Stimulated activated CD8-positive, alpha-beta memory T cell treated with anti-CD3 and anti-CD28 coated beads, Interleukin-12 subunit alpha, Interleukin-12 subunit beta, amount 100 ng/mL, for 1 hour (primary cell): ENCODE data around the gene DAZAP2.
"Not testable (repeated sequence)": the region's sequence is repeated elsewhere in the genome, so short reads cannot be mapped to it uniquely, and the experiment has no call there.

ENCODE experiments used
- DNase-seq: peaks from one replicate; pipeline ENCODE4 v3.0.0-alpha.2; 2020; ENCODE audit warnings: low read depth

DAZAP2 gene

GRCh38 chr12:51247523-51248206, 9.0 kb downstream of the DAZAP2 start:
- DNase-seq = no peak

GRCh38 chr12:51253276-51253675, 14.7 kb downstream of the DAZAP2 start:
- DNase-seq = no peak

GRCh38 chr12:51254536-51254935, 15.9 kb downstream of the DAZAP2 start:
- no peak for DNase-seq

GRCh38 chr12:51259600-51259999, 21.0 kb downstream of the DAZAP2 start:
- not testable (repeated sequence) for DNase-seq

GRCh38 chr12:51262758-51263177, 24.1 kb downstream of the DAZAP2 start:
- no peak for DNase-seq

GRCh38 chr12:51263341-51263740, 24.7 kb downstream of the DAZAP2 start:
- DNase-seq = no peak

GRCh38 chr12:51264297-51264696, 25.7 kb downstream of the DAZAP2 start:
- no peak for DNase-seq

GRCh38 chr12:51265024-51265423, 26.4 kb downstream of the DAZAP2 start:
- no peak for DNase-seq

GRCh38 chr12:51269174-51270066, 30.8 kb downstream of the DAZAP2 start:
- peak; percentile 35 for DNase-seq

- no peak for DNase-seq
Measured at GRCh38 chr12:51270067-51270950, 31.7 kb downstream of the DAZAP2 start, which contains the start of gene SMAGP. TSS of gene SMAGP (minus strand) at chr12:51270415. CDS start at chr12:51269278, 1,137 bp downstream.

GRCh38 chr12:51270951-51271518, 32.4 kb downstream of the DAZAP2 start:
- no peak for DNase-seq

GRCh38 chr12:51272810-51273209, 34.2 kb downstream of the DAZAP2 start:
- not testable (repeated sequence) for DNase-seq

- DNase-seq = no peak
Measured at GRCh38 chr12:51275088-51275487, 36.5 kb downstream of the DAZAP2 start.

- no peak for DNase-seq
Measured at GRCh38 chr12:51281202-51281924, 42.7 kb downstream of the DAZAP2 start.

- no peak for DNase-seq
Measured at GRCh38 chr12:51285843-51286242, 47.2 kb downstream of the DAZAP2 start.

GRCh38 chr12:51291603-51292513, 53.2 kb downstream of the DAZAP2 start:
- not testable (repeated sequence) for DNase-seq
